Sigmoid colon (tissue), 4 donors: ENCODE measurements around the gene FBXL19.

Experiments used
- POLR2AphosphoS5 ChIP-seq, 4 donors: sonication (generic); formaldehyde crosslinking; IDR thresholded peaks; one replicate each; pipeline ENCODE4 v1.6.1; 2017; ENCODE audit warnings: antibody characterized with exemption in 4 of 4
- TF ChIP-seq, protein P1 (sequence below), 4 experiments: fragments of 450-650 bp in 3 of 4; fragments of 200-600 bp in 1 of 4; IDR thresholded peaks; one replicate each; pipeline ENCODE4 v1.5.1; 2016 to 2019; ENCODE audit warnings: antibody characterized with exemption in 4 of 4, mild to moderate bottlenecking in 3 of 4, moderate library complexity in 2 of 4

DNA sequence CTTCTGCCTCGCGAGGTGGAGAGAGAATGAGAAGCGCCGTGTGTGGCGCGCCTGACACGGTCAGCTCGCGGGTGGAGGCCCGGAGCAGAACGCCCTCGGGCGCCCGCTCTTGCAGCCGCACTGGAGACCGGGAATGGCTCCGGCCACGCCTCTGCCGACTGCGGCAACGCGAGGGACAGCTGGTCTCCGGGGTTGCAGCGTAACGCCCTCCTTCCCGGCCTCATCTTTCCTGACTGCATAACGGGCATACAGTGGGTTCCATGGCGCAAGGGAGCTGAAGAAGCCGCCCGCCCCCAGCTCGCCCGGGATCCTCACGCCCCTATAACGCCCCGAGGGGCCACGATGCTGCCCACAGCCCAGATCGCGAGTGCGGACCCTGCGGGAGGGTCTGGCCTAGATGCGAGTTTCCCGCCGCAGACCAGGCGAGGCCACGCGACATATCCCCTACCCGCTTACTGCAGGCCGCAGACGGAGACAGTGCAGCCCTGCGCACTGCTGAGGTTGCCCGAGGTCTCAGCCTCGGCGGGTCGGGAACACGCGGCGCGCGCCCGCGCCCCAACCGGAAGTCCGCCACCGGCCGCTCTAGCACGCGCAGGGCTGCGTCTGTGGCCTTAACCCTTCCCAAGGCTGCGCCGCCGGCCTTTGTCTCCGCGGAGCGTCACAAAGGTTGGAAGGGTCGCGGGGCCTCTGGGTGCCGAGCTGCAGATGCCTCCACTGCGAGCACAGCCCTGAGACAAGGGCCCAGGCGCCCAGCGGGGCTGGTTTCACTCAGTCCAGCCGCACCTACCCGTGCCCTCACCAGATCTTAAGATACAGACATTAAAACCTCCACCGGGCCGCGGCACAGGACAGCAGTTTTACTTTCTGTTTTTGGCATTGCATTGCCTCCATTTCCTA lies 48.3 kb upstream of the FBXL19 start:
- TF ChIP-seq, protein P1, sequence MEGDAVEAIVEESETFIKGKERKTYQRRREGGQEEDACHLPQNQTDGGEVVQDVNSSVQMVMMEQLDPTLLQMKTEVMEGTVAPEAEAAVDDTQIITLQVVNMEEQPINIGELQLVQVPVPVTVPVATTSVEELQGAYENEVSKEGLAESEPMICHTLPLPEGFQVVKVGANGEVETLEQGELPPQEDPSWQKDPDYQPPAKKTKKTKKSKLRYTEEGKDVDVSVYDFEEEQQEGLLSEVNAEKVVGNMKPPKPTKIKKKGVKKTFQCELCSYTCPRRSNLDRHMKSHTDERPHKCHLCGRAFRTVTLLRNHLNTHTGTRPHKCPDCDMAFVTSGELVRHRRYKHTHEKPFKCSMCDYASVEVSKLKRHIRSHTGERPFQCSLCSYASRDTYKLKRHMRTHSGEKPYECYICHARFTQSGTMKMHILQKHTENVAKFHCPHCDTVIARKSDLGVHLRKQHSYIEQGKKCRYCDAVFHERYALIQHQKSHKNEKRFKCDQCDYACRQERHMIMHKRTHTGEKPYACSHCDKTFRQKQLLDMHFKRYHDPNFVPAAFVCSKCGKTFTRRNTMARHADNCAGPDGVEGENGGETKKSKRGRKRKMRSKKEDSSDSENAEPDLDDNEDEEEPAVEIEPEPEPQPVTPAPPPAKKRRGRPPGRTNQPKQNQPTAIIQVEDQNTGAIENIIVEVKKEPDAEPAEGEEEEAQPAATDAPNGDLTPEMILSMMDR (IDR thresholded peaks at IDR 0.05), result no peak
- TF ChIP-seq POLR2AphosphoS5 (IDR thresholded peaks at IDR 0.05), result peak; percentile 74 to 96 (median 93)
